Activated CD8-positive, alpha-beta T cell treated with anti-CD3 and anti-CD28 coated beads for 36 hours (primary cell): Measurements from ENCODE around the gene TP53BP1. TPM values are rescaled to one million over a fixed set of nuclear protein-coding genes. Genes with fewer than 3 reads are reported as not detected.
A peak's percentile ranks its signal among the peaks of the same experiment; 100 is the strongest.

Experiments
- ATAC-seq: fragments of 200-7000 bp; cut with Tn5 transposase; one replicate; pipeline ENCODE4 v1.10.0; 2021; ENCODE audit warnings: mild to moderate bottlenecking, moderate library complexity
- CTCF ChIA-PET: fragments of 350-600 bp; sonication (Branson Sonifier 250); formaldehyde crosslinking; loops from one replicate; lab custom pipeline; 2021; ENCODE audit warnings: antibody characterized with exemption; lab: Charles Lee
- POLR2A ChIA-PET: fragments of 350-600 bp; sonication (Branson Sonifier 250); formaldehyde crosslinking; loops from one replicate; lab custom pipeline; 2021; ENCODE audit warnings: antibody characterized with exemption; lab: Charles Lee
- DNase-seq: peaks from one replicate; pipeline ENCODE4 v3.0.0-alpha.2; 2020
- H3K27ac Mint-ChIP-seq: one replicate; pipeline ENCODE4 v1.8.0; 2021; ENCODE audit warnings: mild to moderate bottlenecking, mixed read lengths
- H3K27me3 Mint-ChIP-seq: one replicate; pipeline ENCODE4 v1.8.0; 2021; ENCODE audit warnings: mixed read lengths
- H3K36me3 Mint-ChIP-seq: one replicate; pipeline ENCODE4 v1.8.0; 2021; ENCODE audit warnings: low read depth, mixed read lengths
- H3K4me1 Mint-ChIP-seq: one replicate; pipeline ENCODE4 v1.8.0; 2021; ENCODE audit warnings: low read depth, mixed read lengths
- H3K4me3 Mint-ChIP-seq: one replicate; pipeline ENCODE4 v1.8.0; 2021; ENCODE audit warnings: mild to moderate bottlenecking, moderate library complexity, mixed read lengths
- H3K9me3 Mint-ChIP-seq: one replicate; pipeline ENCODE4 v1.8.0; 2021; ENCODE audit warnings: mixed read lengths
- CTCF ChIP-seq: fragments of 200-600 bp; IDR thresholded peaks from one replicate; pipeline ENCODE4 v1.8.0; 2022; ENCODE audit warnings: antibody characterized with exemption, mild to moderate bottlenecking
- intact Hi-C: fragments of 100-400 bp; cut with micrococcal nuclease; formaldehyde crosslinking; loops from one replicate; pipeline ENCODE4 v1.10.0; 2022
- total RNA-seq, 2 experiments: library from RNA; stranded (reverse); gene quantifications; one replicate each; pipeline ENCODE4 v1.2.3, GENCODE V29; 2021

TP53BP1 gene
- total RNA-seq, 2 experiments from 2014 or later = 20.6 to 23.0 TPM

GRCh38 chr15:43370975-43371974 lies 121.7 kb downstream of the TP53BP1 start, which contains the start of the genes TUBGCP4 and ZSCAN29:
TUBGCP4 (plus strand) TSS chr15:43371101; CDS start chr15:43371355, 254 bp downstream.
ZSCAN29 (minus strand) TSS chr15:43371043; CDS start chr15:43369913, 1,130 bp downstream.
- CTCF ChIA-PET = interaction anchor here (0.9 to 1.8 kb wide), 11 partner anchors 8 to 140 kb away, joined by 3 to 6 read pairs (median 3); partner anchors contain the start of gene LCMT2
- Mint-ChIP-seq H3K36me3 (peaks cover 52% of the 10 kb centered on the region), H3K9me3 (peaks cover 23% of the 10 kb centered on the region), H3K27ac (peak within 1 kb of the TSS; percentile 89), H3K4me3 (peak within 1 kb of the TSS; percentile 90), H3K4me1 (peaks cover 50% of the 10 kb centered on the region), H3K27me3 (no peaks in the 10 kb centered on the region)
- ATAC-seq (peak; percentile 88), DNase-seq (peak; percentile 82)
- POLR2A ChIA-PET = interaction anchor here (0.7 to 1.4 kb wide), 6 partner anchors 9 to 265 kb away, joined by 3 to 9 read pairs (median 5); no protein-coding TSS in a partner anchor
- peak; percentile 42 for TF ChIP-seq CTCF
- intact Hi-C loops = no loop called here

GRCh38 chr15:43370310-43370974 lies 122.5 kb downstream of the TP53BP1 start:
- H3K27ac Mint-ChIP-seq = peak overlapping the region; percentile 89
- no peak for ATAC-seq
- H3K36me3 Mint-ChIP-seq = peaks cover 55% of the 10 kb centered on the region
- intact Hi-C loops = no loop called here
- POLR2A ChIA-PET = interaction anchor here (0.9 to 2.7 kb wide), 6 partner anchors 9 to 141 kb away, joined by 3 to 9 read pairs (median 6); no protein-coding TSS in a partner anchor
- no peak for TF ChIP-seq CTCF
- peaks cover 47% of the 10 kb centered on the region for H3K4me1 Mint-ChIP-seq
- peak overlapping the region; percentile 90 for H3K4me3 Mint-ChIP-seq
- H3K9me3 Mint-ChIP-seq = peaks cover 26% of the 10 kb centered on the region
- peak; percentile 13 for DNase-seq
- CTCF ChIA-PET = interaction anchor here (1.0 to 1.8 kb wide), 6 partner anchors 9 to 63 kb away, joined by 3 to 6 read pairs (median 4); partner anchors contain the start of gene LCMT2
- no peaks in the 10 kb centered on the region for H3K27me3 Mint-ChIP-seq

GRCh38 chr15:43361313-43361903 lies 131.5 kb downstream of the TP53BP1 start:
- intact Hi-C loops = no loop called here
- TF ChIP-seq CTCF = no peak
- POLR2A ChIA-PET = interaction anchor here (0.8 to 1.7 kb wide), 3 partner anchors 9 to 432 kb away, joined by 3 to 8 read pairs (median 3); partner anchors contain the start of genes TUBGCP4 and ZSCAN29
- Mint-ChIP-seq H3K36me3 (peaks cover 84% of the 10 kb centered on the region), H3K27me3 (no peaks in the 10 kb centered on the region), H3K4me3 (no peak overlapping the region), H3K9me3 (peaks cover 58% of the 10 kb centered on the region), H3K4me1 (peaks cover 5% of the 10 kb centered on the region), H3K27ac (no peak overlapping the region)
- CTCF ChIA-PET = interaction anchor here (0.7 to 2.0 kb wide), 5 partner anchors 9 to 31 kb away, joined by 3 to 7 read pairs (median 5); partner anchors contain the start of genes LCMT2, TUBGCP4 and ZSCAN29
- DNase-seq (no peak), ATAC-seq (no peak)

- ATAC-seq (no peak), DNase-seq (no peak)
- Mint-ChIP-seq H3K36me3 (peaks cover 84% of the 10 kb centered on the region), H3K27me3 (no peaks in the 10 kb centered on the region), H3K27ac (no peak overlapping the region), H3K4me3 (no peak overlapping the region), H3K4me1 (peaks cover 4% of the 10 kb centered on the region), H3K9me3 (peaks cover 54% of the 10 kb centered on the region)
- intact Hi-C loops = no loop called here
- ChIA-PET POLR2A (interaction anchor here (0.9 to 1.7 kb wide), 2 partner anchors 10 to 432 kb away, joined by 3 to 8 read pairs; partner anchors contain the start of genes TUBGCP4 and ZSCAN29), CTCF (interaction anchor here (0.7 to 2.0 kb wide), 3 partner anchors 8 to 30 kb away, joined by 3 to 7 read pairs (median 6); partner anchors contain the start of gene LCMT2)
- no peak for TF ChIP-seq CTCF
Measured at GRCh38 chr15:43360821-43361220, 132.1 kb downstream of the TP53BP1 start.

Other genes starting within 250 kb of the TP53BP1 start
- under 1 TPM; 0.11 to 0.22 TPM for gene TGM5, start 226.2 kb downstream of the TP53BP1 start, total RNA-seq
- gene TGM7, start 190.9 kb downstream of the TP53BP1 start, total RNA-seq = not detected
- 1 to 10 TPM; 8.3 to 9.2 TPM for gene LCMT2, start 162.6 kb downstream of the TP53BP1 start, total RNA-seq
- gene ZSCAN29, start 122.1 kb downstream of the TP53BP1 start, total RNA-seq = 10 to 100 TPM; 20.9 to 23.8 TPM
- gene TUBGCP4, start 122.1 kb downstream of the TP53BP1 start, total RNA-seq = 10 to 100 TPM; 32.9 to 33.4 TPM
- under 1 TPM; 0.78 to 0.86 TPM for gene MAP1A, start 24.5 kb upstream of the TP53BP1 start, total RNA-seq
- 10 to 100 TPM; 48.5 to 55.9 TPM for gene PPIP5K1, start 97.1 kb upstream of the TP53BP1 start, total RNA-seq
- under 1 TPM; 0.18 to 0.41 TPM for gene CKMT1B, start 100.9 kb upstream of the TP53BP1 start, total RNA-seq
- gene STRC, start 125.6 kb upstream of the TP53BP1 start, total RNA-seq = under 1 TPM; 0.36 to 0.72 TPM
- 1 to 10 TPM; 6.6 to 9.0 TPM for gene CATSPER2, start 155.7 kb upstream of the TP53BP1 start, total RNA-seq
- gene CKMT1A, start 200.7 kb upstream of the TP53BP1 start, total RNA-seq = under 1 TPM; 0.32 to 0.38 TPM